HG03139 (cell line): Measurements from ENCODE around the gene TOPORS.
"Not testable (repeated sequence)": the region's sequence is repeated elsewhere in the genome, so short reads cannot be mapped to it uniquely, and the experiment has no call there.

Source experiments
- ATAC-seq: cut with Tn5 transposase; IDR thresholded peaks from one replicate; pipeline ENCODE4 v1.9.1; 2021; ENCODE audit not compliant: unreplicated experiment

TOPORS gene

GRCh38 chr9:32566770-32567169 is 14.4 kb upstream of the TOPORS start:
- ATAC-seq: no peak

GRCh38 chr9:32565967-32566366 is 13.6 kb upstream of the TOPORS start:
- no peak for ATAC-seq

- ATAC-seq: no peak
Measured at GRCh38 chr9:32558408-32558934, 6.1 kb upstream of the TOPORS start.

GRCh38 chr9:32554591-32554990 is 2.2 kb upstream of the TOPORS start:
- ATAC-seq: no peak

- no peak for ATAC-seq
Measured at GRCh38 chr9:32554107-32554506, 1.7 kb upstream of the TOPORS start.

- peak; percentile 0 for ATAC-seq
Measured at GRCh38 chr9:32551276-32552051, 922 bp downstream of the TOPORS start.

GRCh38 chr9:32550562-32551275 is 1.7 kb downstream of the TOPORS start:
- peak; percentile 65 for ATAC-seq

GRCh38 chr9:32550150-32550561 is 2.2 kb downstream of the TOPORS start:
- ATAC-seq: no peak

GRCh38 chr9:32548213-32548612 is 4.2 kb downstream of the TOPORS start:
- ATAC-seq: not testable (repeated sequence)

GRCh38 chr9:32545884-32546283 is 6.5 kb downstream of the TOPORS start:
- ATAC-seq: no peak

- no peak for ATAC-seq
Measured at GRCh38 chr9:32543047-32543446, 9.3 kb downstream of the TOPORS start.

GRCh38 chr9:32533816-32534215 is 18.6 kb downstream of the TOPORS start:
- no peak for ATAC-seq

GRCh38 chr9:32533336-32533735 is 19.1 kb downstream of the TOPORS start:
- ATAC-seq: no peak

GRCh38 chr9:32526707-32527048 is 25.7 kb downstream of the TOPORS start:
- ATAC-seq: no peak

- peak; percentile 61 for ATAC-seq
Measured at GRCh38 chr9:32526041-32526706, 26.2 kb downstream of the TOPORS start, which contains the start of gene RIGI. RIGI (minus strand) TSS chr9:32526196; CDS start chr9:32526166, 30 bp downstream.

- ATAC-seq: no peak
Measured at GRCh38 chr9:32525709-32526030, 26.7 kb downstream of the TOPORS start.

GRCh38 chr9:32524892-32525708 is 27.3 kb downstream of the TOPORS start:
- no peak for ATAC-seq

- not testable (repeated sequence) for ATAC-seq
Measured at GRCh38 chr9:32524558-32524891, 27.9 kb downstream of the TOPORS start.

GRCh38 chr9:32523910-32524309 is 28.5 kb downstream of the TOPORS start:
- no peak for ATAC-seq

GRCh38 chr9:32518276-32518675 is 34.1 kb downstream of the TOPORS start:
- no peak for ATAC-seq

- ATAC-seq: no peak
Measured at GRCh38 chr9:32516241-32516640, 36.1 kb downstream of the TOPORS start.
